ENCODE results near the gene SEMA6C. TPM values are rescaled to one million over a fixed set of nuclear protein-coding genes. Genes with fewer than 3 reads are reported as not detected.

Gene SEMA6C
- total and polyA plus RNA-seq, 2 of the 8 experiments (the other 6 are each of a cell fraction or from before 2014, with no cell fraction given), result 12.2 to 15.7 TPM

Other genes with a start within 250 kb of the SEMA6C start
- 48.8 and 49.9 TPM in 2 replicates for gene SETDB1, start 220.3 kb downstream of the SEMA6C start, total RNA-seq (2021; fragmentation: NEBNext Ultra II Directional; extraction: Animal tissue kit (Norgen Biotek cat#: 25700))
- gene SETDB1, start 220.3 kb downstream of the SEMA6C start, polyA plus RNA-seq (2011; rRNA removed), result 26.9 and 27.5 TPM in 2 replicates
- gene CERS2, start 171.8 kb downstream of the SEMA6C start, total RNA-seq (2021; fragmentation: NEBNext Ultra II Directional; extraction: Animal tissue kit (Norgen Biotek cat#: 25700)), result 237 and 241 TPM in 2 replicates
- gene CERS2, start 171.8 kb downstream of the SEMA6C start, polyA plus RNA-seq (2011; rRNA removed), result 153 and 216 TPM in 2 replicates
- 1.5 and 1.8 TPM in 2 replicates for gene ANXA9, start 164.3 kb downstream of the SEMA6C start, total RNA-seq (2021; fragmentation: NEBNext Ultra II Directional; extraction: Animal tissue kit (Norgen Biotek cat#: 25700))
- gene ANXA9, start 164.3 kb downstream of the SEMA6C start, polyA plus RNA-seq (2011; rRNA removed), result 3.3 and 3.5 TPM in 2 replicates
- gene MINDY1, start 139.7 kb downstream of the SEMA6C start, total RNA-seq (2021; fragmentation: NEBNext Ultra II Directional; extraction: Animal tissue kit (Norgen Biotek cat#: 25700)), result 10.6 and 11.4 TPM in 2 replicates
- 10.3 and 11.5 TPM in 2 replicates for gene MINDY1, start 139.7 kb downstream of the SEMA6C start, polyA plus RNA-seq (2011; rRNA removed)
- 27.5 and 32.8 TPM in 2 replicates for gene PRUNE1, start 138.2 kb downstream of the SEMA6C start, total RNA-seq (2021; fragmentation: NEBNext Ultra II Directional; extraction: Animal tissue kit (Norgen Biotek cat#: 25700))
- 42.8 and 54.2 TPM in 2 replicates for gene PRUNE1, start 138.2 kb downstream of the SEMA6C start, polyA plus RNA-seq (2011; rRNA removed)
- 2.3 and 2.4 TPM in 2 replicates for gene BNIPL, start 110.0 kb downstream of the SEMA6C start, total RNA-seq (2021; fragmentation: NEBNext Ultra II Directional; extraction: Animal tissue kit (Norgen Biotek cat#: 25700))
- 3.3 and 3.5 TPM in 2 replicates for gene BNIPL, start 110.0 kb downstream of the SEMA6C start, polyA plus RNA-seq (2011; rRNA removed)
- gene C1orf56, start 98.9 kb downstream of the SEMA6C start, total RNA-seq (2021; fragmentation: NEBNext Ultra II Directional; extraction: Animal tissue kit (Norgen Biotek cat#: 25700)), result 3.0 and 5.0 TPM in 2 replicates
- 3.4 and 5.6 TPM in 2 replicates for gene C1orf56, start 98.9 kb downstream of the SEMA6C start, polyA plus RNA-seq (2011; rRNA removed)
- gene CDC42SE1, start 87.0 kb downstream of the SEMA6C start, total RNA-seq (2021; fragmentation: NEBNext Ultra II Directional; extraction: Animal tissue kit (Norgen Biotek cat#: 25700)), result 67.8 and 74.1 TPM in 2 replicates
- gene CDC42SE1, start 87.0 kb downstream of the SEMA6C start, polyA plus RNA-seq (2011; rRNA removed), result 29.0 and 30.5 TPM in 2 replicates
- 18.1 and 19.2 TPM in 2 replicates for gene MLLT11, start 86.2 kb downstream of the SEMA6C start, total RNA-seq (2021; fragmentation: NEBNext Ultra II Directional; extraction: Animal tissue kit (Norgen Biotek cat#: 25700))
- 10.2 and 13.7 TPM in 2 replicates for gene MLLT11, start 86.2 kb downstream of the SEMA6C start, polyA plus RNA-seq (2011; rRNA removed)
- gene GABPB2, start 75.9 kb downstream of the SEMA6C start, total RNA-seq (2021; fragmentation: NEBNext Ultra II Directional; extraction: Animal tissue kit (Norgen Biotek cat#: 25700)), result 1.9 and 2.4 TPM in 2 replicates
- 1.4 and 1.8 TPM in 2 replicates for gene GABPB2, start 75.9 kb downstream of the SEMA6C start, polyA plus RNA-seq (2011; rRNA removed)
- not detected in 2 replicates for gene TNFAIP8L2, start 10.0 kb upstream of the SEMA6C start, total RNA-seq (2021; fragmentation: NEBNext Ultra II Directional; extraction: Animal tissue kit (Norgen Biotek cat#: 25700))
- not detected in 2 replicates for gene TNFAIP8L2, start 10.0 kb upstream of the SEMA6C start, polyA plus RNA-seq (2011; rRNA removed)
- 4.9 and 6.0 TPM in 2 replicates for gene LYSMD1, start 19.3 kb upstream of the SEMA6C start, total RNA-seq (2021; fragmentation: NEBNext Ultra II Directional; extraction: Animal tissue kit (Norgen Biotek cat#: 25700))
- 2.4 and 2.5 TPM in 2 replicates for gene LYSMD1, start 19.3 kb upstream of the SEMA6C start, polyA plus RNA-seq (2011; rRNA removed)
- 44.5 and 46.2 TPM in 2 replicates for gene SCNM1, start 19.5 kb upstream of the SEMA6C start, total RNA-seq (2021; fragmentation: NEBNext Ultra II Directional; extraction: Animal tissue kit (Norgen Biotek cat#: 25700))
- gene SCNM1, start 19.5 kb upstream of the SEMA6C start, polyA plus RNA-seq (2011; rRNA removed), result 13.6 and 17.3 TPM in 2 replicates
- not detected in 2 replicates for gene TMOD4, start 29.4 kb upstream of the SEMA6C start, total RNA-seq (2021; fragmentation: NEBNext Ultra II Directional; extraction: Animal tissue kit (Norgen Biotek cat#: 25700))
- 0.42 and 0.63 TPM in 2 replicates for gene TMOD4, start 29.4 kb upstream of the SEMA6C start, polyA plus RNA-seq (2011; rRNA removed)
- gene VPS72, start 43.6 kb upstream of the SEMA6C start, total RNA-seq (2021; fragmentation: NEBNext Ultra II Directional; extraction: Animal tissue kit (Norgen Biotek cat#: 25700)), result 114 and 121 TPM in 2 replicates
- gene VPS72, start 43.6 kb upstream of the SEMA6C start, polyA plus RNA-seq (2011; rRNA removed), result 86.6 and 86.8 TPM in 2 replicates
- gene PIP5K1A, start 51.9 kb upstream of the SEMA6C start, total RNA-seq (2021; fragmentation: NEBNext Ultra II Directional; extraction: Animal tissue kit (Norgen Biotek cat#: 25700)), result 72.5 and 87.5 TPM in 2 replicates
- 96.0 and 105 TPM in 2 replicates for gene PIP5K1A, start 51.9 kb upstream of the SEMA6C start, polyA plus RNA-seq (2011; rRNA removed)
- 216 and 226 TPM in 2 replicates for gene PSMD4, start 108.1 kb upstream of the SEMA6C start, total RNA-seq (2021; fragmentation: NEBNext Ultra II Directional; extraction: Animal tissue kit (Norgen Biotek cat#: 25700))
- gene PSMD4, start 108.1 kb upstream of the SEMA6C start, polyA plus RNA-seq (2011; rRNA removed), result 284 and 293 TPM in 2 replicates
- 43.0 and 45.9 TPM in 2 replicates for gene ZNF687, start 135.7 kb upstream of the SEMA6C start, total RNA-seq (2021; fragmentation: NEBNext Ultra II Directional; extraction: Animal tissue kit (Norgen Biotek cat#: 25700))
- gene ZNF687, start 135.7 kb upstream of the SEMA6C start, polyA plus RNA-seq (2011; rRNA removed), result 69.9 and 91.9 TPM in 2 replicates
- gene PI4KB, start 180.8 kb upstream of the SEMA6C start, total RNA-seq (2021; fragmentation: NEBNext Ultra II Directional; extraction: Animal tissue kit (Norgen Biotek cat#: 25700)), result 30.1 and 31.0 TPM in 2 replicates
- gene PI4KB, start 180.8 kb upstream of the SEMA6C start, polyA plus RNA-seq (2011; rRNA removed), result 33.1 and 37.1 TPM in 2 replicates
- gene RFX5, start 200.6 kb upstream of the SEMA6C start, total RNA-seq (2021; fragmentation: NEBNext Ultra II Directional; extraction: Animal tissue kit (Norgen Biotek cat#: 25700)), result 57.6 and 59.7 TPM in 2 replicates
- 27.8 and 29.9 TPM in 2 replicates for gene RFX5, start 200.6 kb upstream of the SEMA6C start, polyA plus RNA-seq (2011; rRNA removed)
- 15.3 and 20.0 TPM in 2 replicates for gene SELENBP1, start 226.1 kb upstream of the SEMA6C start, total RNA-seq (2021; fragmentation: NEBNext Ultra II Directional; extraction: Animal tissue kit (Norgen Biotek cat#: 25700))
- 32.4 and 39.4 TPM in 2 replicates for gene SELENBP1, start 226.1 kb upstream of the SEMA6C start, polyA plus RNA-seq (2011; rRNA removed)